GM10847 (cell line): ENCODE measurements around the gene ACAD9.

Experiments used
- POLR2A ChIP-seq: IDR thresholded peaks from 2 replicates; pipeline ENCODE4 v1.6.1; 2011; ENCODE audit not compliant: insufficient read length; ENCODE audit errors: extremely low read depth

ACAD9 gene

GRCh38 chr3:128950223-128950938 is 71.0 kb downstream of the ACAD9 start:
- TF ChIP-seq POLR2A = no peak

GRCh38 chr3:128956440-128956839 is 77.0 kb downstream of the ACAD9 start:
- TF ChIP-seq POLR2A = no peak
